PC-3 (cell line): ENCODE results near the gene RECQL5. TPM values are rescaled to one million over a fixed set of nuclear protein-coding genes. Genes with fewer than 3 reads are reported as not detected.

ENCODE experiments used
- ATAC-seq: fragments of 200-7000 bp; cut with Tn5 transposase; 2 replicates; pipeline ENCODE4 v1.9.1; 2020; ENCODE audit warnings: mild to moderate bottlenecking, moderate library complexity
- BruUV-seq: library from RNA; stranded (reverse); fragments of 400-500 nt; replicated peaks from 2 replicates; lab custom pipeline; 2021; lab: Mats Ljungman, UMichigan
- CTCF ChIA-PET: fragments of 300-600 bp; sonication (Branson Sonifier 250); formaldehyde crosslinking; loops from one replicate; lab custom pipeline; 2022; ENCODE audit warnings: antibody characterized with exemption; lab: Charles Lee
- POLR2A ChIA-PET: fragments of 300-600 bp; sonication (Branson Sonifier 250); formaldehyde crosslinking; loops from one replicate; lab custom pipeline; 2022; ENCODE audit warnings: antibody characterized with exemption; ENCODE audit not compliant: unreplicated experiment; lab: Charles Lee
- DNase-seq: peaks from one replicate; pipeline ENCODE4 v3.0.0-alpha.2; 2015
- H2AFZ ChIP-seq: fragments of 300-600 bp; sonication (generic); 2 replicates; pipeline ENCODE4 v1.6.0; 2016; ENCODE audit warnings: antibody characterized with exemption, low read length
- H3F3A ChIP-seq: fragments of 300-600 bp; sonication (generic); one replicate; pipeline ENCODE4 v1.6.0; 2017; ENCODE audit warnings: antibody characterized with exemption, low read length, control low read depth, mild to moderate bottlenecking; ENCODE audit not compliant: unreplicated experiment
- H3K27ac ChIP-seq: fragments of 300-600 bp; sonication (generic); 2 replicates; pipeline ENCODE4 v1.5.1; 2016; ENCODE audit warnings: mild to moderate bottlenecking, low read length
- H3K27me3 ChIP-seq: fragments of 300-600 bp; sonication (generic); 2 replicates; pipeline ENCODE4 v1.6.1; 2016; ENCODE audit warnings: low read length, mixed read lengths
- H3K36me3 ChIP-seq: fragments of 300-600 bp; sonication (generic); 2 replicates; pipeline ENCODE4 v1.6.1; 2016; ENCODE audit warnings: low read depth, mixed run types, low read length, mixed read lengths
- H3K4me1 ChIP-seq: fragments of 300-600 bp; sonication (generic); 2 replicates; pipeline ENCODE4 v1.5.1; 2016; ENCODE audit warnings: low read length; ENCODE audit not compliant: insufficient read depth
- H3K4me2 ChIP-seq: fragments of 300-600 bp; sonication (generic); 2 replicates; pipeline ENCODE4 v1.6.0; 2016; ENCODE audit warnings: low read length
- H3K4me3 ChIP-seq: fragments of 300-600 bp; sonication (generic); 2 replicates; pipeline ENCODE4 v1.5.1; 2016; ENCODE audit warnings: mild to moderate bottlenecking, low read length, mixed read lengths
- H3K79me2 ChIP-seq: fragments of 300-600 bp; sonication (generic); 2 replicates; pipeline ENCODE4 v1.6.1; 2017; ENCODE audit warnings: low read length, mixed read lengths
- H3K9ac ChIP-seq: fragments of 300-600 bp; sonication (generic); 2 replicates; pipeline ENCODE4 v1.6.0; 2016; ENCODE audit warnings: mild to moderate bottlenecking, low read length
- H3K9me2 ChIP-seq: fragments of 300-600 bp; sonication (generic); replicated peaks from 2 replicates; pipeline ENCODE4 v1.6.1; 2016; ENCODE audit warnings: mixed run types, low read length, mixed read lengths
- H3K9me3 ChIP-seq: fragments of 300-600 bp; sonication (generic); 2 replicates; pipeline ENCODE4 v1.6.1; 2016; ENCODE audit warnings: low read length, mixed read lengths
- H4K20me1 ChIP-seq: fragments of 300-600 bp; sonication (generic); 2 replicates; pipeline ENCODE4 v1.6.1; 2016; ENCODE audit warnings: low read length, mixed read lengths
- CTCF ChIP-seq: fragments of 300-600 bp; sonication (generic); conservative IDR thresholded peaks from 2 replicates; pipeline ENCODE4 v1.5.1; 2017; ENCODE audit warnings: antibody characterized with exemption, low read depth, mild to moderate bottlenecking, low read length
- EZH2 ChIP-seq: fragments of 300-600 bp; sonication (generic); IDR thresholded peaks from one replicate; pipeline ENCODE4 v1.6.1; 2017; ENCODE audit warnings: antibody characterized with exemption, mild to moderate bottlenecking, low read length; ENCODE audit not compliant: unreplicated experiment
- EZH2phosphoT487 ChIP-seq: fragments of 300-600 bp; sonication (generic); IDR thresholded peaks from 2 replicates; pipeline ENCODE4 v1.6.1; 2018; ENCODE audit warnings: mild to moderate bottlenecking, antibody characterized with exemption, low read length, borderline replicate concordance
- intact Hi-C: fragments of 100-400 bp; cut with micrococcal nuclease; formaldehyde crosslinking; loops from 2 replicates; pipeline ENCODE4 v1.9.0; 2023
- total RNA-seq: library from RNA; depleted of rRNA; stranded (reverse); fragments of >200 nt; gene quantifications from 2 replicates; pipeline ENCODE4 v1.2.3, GENCODE V29; 2014

The RECQL5 gene
- total RNA-seq, 1 experiment from 2014 or later: 54.2 TPM

DNA sequence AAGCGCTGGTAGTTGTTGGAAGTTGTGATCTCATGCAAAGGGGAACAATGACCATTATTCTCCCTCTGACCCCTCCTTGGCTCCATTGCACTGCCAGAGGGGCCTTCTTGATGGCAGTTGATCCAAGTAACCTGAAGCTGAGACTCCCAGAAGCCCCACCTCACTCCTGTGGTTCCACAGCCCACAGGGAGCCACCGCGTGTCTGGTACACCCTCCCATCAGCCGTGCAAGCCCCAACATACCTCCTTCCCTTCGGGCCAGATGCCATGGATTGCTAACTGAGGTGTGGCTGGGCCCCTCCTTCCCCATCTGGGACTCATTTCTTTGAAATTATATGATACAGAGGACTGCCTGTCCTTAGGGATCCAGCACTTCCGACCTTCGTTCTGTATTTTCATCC, 18.0 kb upstream of the RECQL5 start:
- H3K4me2 ChIP-seq: peak overlapping the region; percentile 77
- no peaks in the 10 kb centered on the region for H3K9me2 ChIP-seq
- peaks cover 80% of the 10 kb centered on the region for H3K4me1 ChIP-seq
- peak; percentile 84 for DNase-seq
- TF ChIP-seq EZH2 (no peak), EZH2phosphoT487 (no peak), CTCF (no peak)
- no peaks in the 10 kb centered on the region for H3K27me3 ChIP-seq
- H3K36me3 ChIP-seq: peaks cover 14% of the 10 kb centered on the region; the same call in 1 of the 2 replicates
- CTCF ChIA-PET: interaction anchor here (0.8 kb wide), 1 partner anchor 52 kb away, joined by 3 read pairs; the partner anchor contains the start of gene SMIM5
- no peaks in the 10 kb centered on the region for H3K9me3 ChIP-seq
- H3K4me3 ChIP-seq: no peak overlapping the region
- H4K20me1 ChIP-seq: no peaks in the 10 kb centered on the region
- H3F3A ChIP-seq: peaks cover 9% of the 10 kb centered on the region
- H3K9ac ChIP-seq: no peak overlapping the region
- peak; percentile 45 for ATAC-seq
- intact Hi-C loops: no loop called here
- H2AFZ ChIP-seq: no peak overlapping the region
- peaks cover 81% of the 10 kb centered on the region for H3K79me2 ChIP-seq
- no TSS peak for BruUV-seq
- POLR2A ChIA-PET: interaction anchor here (0.6 kb wide), 1 partner anchor 578 kb away, joined by 3 read pairs; no protein-coding TSS in a partner anchor
- peak overlapping the region; percentile 88 for H3K27ac ChIP-seq

GRCh38 chr17:75684249-75684648, 17.3 kb upstream of the RECQL5 start:
- Histone ChIP-seq H3K36me3 (peaks cover 14% of the 10 kb centered on the region; the same call in 1 of the 2 replicates), H3K9ac (peak overlapping the region; percentile 7; the same call in 1 of the 2 replicates), H3F3A (peaks cover 9% of the 10 kb centered on the region), H3K4me3 (peak overlapping the region; percentile 36), H4K20me1 (no peaks in the 10 kb centered on the region), H3K4me1 (peaks cover 80% of the 10 kb centered on the region), H2AFZ (no peak overlapping the region), H3K9me3 (no peaks in the 10 kb centered on the region), H3K79me2 (peaks cover 83% of the 10 kb centered on the region), H3K27me3 (no peaks in the 10 kb centered on the region), H3K4me2 (peak overlapping the region; percentile 77), H3K27ac (peak overlapping the region; percentile 88), H3K9me2 (no peaks in the 10 kb centered on the region)
- intact Hi-C loops: no loop called here
- TSS peak; percentile 64 for BruUV-seq
- POLR2A ChIA-PET: interaction anchor here (0.6 to 1.2 kb wide), 3 partner anchors 23 to 579 kb away, joined by 3 read pairs; no protein-coding TSS in a partner anchor
- TF ChIP-seq EZH2phosphoT487: no peak
- TF ChIP-seq EZH2: no peak
- no peak for TF ChIP-seq CTCF
- DNase-seq (peak; percentile 49), ATAC-seq (peak; percentile 4)
- CTCF ChIA-PET: interaction anchor here (0.7 to 1.8 kb wide), 6 partner anchors 9 to 66 kb away, joined by 3 to 7 read pairs (median 4); partner anchors contain the start of gene SMIM5

DNA sequence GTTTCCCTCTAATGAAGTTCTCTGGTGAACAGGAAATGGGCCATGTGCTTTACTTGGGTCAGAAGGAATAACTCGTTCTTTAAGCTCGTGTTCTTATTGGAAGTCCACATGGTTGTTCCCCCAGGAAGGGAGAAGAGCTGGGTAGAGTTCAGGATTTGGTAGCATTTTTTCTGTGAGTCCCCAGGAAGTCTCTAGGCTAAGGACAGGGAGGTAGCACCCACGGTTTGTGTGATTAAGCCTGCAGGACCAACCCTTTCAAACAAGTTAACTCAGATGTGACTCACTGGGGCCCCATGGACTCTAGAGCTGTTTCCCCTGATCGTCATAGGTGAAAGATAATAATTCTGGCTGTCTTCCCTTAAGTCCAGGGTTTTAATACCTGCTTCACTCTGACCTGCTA, 16.6 kb upstream of the RECQL5 start:
- Histone ChIP-seq H3K9me2 (no peaks in the 10 kb centered on the region), H3K4me2 (peak overlapping the region; percentile 77), H3K27ac (peak overlapping the region; percentile 88), H4K20me1 (no peaks in the 10 kb centered on the region), H3K36me3 (peaks cover 16% of the 10 kb centered on the region; the same call in 1 of the 2 replicates), H3K79me2 (peaks cover 80% of the 10 kb centered on the region), H3K9ac (peak overlapping the region; percentile 44), H3K9me3 (no peaks in the 10 kb centered on the region), H3K4me3 (peak overlapping the region; percentile 36), H2AFZ (no peak overlapping the region), H3F3A (peaks cover 9% of the 10 kb centered on the region), H3K4me1 (peaks cover 80% of the 10 kb centered on the region), H3K27me3 (no peaks in the 10 kb centered on the region)
- ChIA-PET CTCF (interaction anchor here (0.7 to 1.8 kb wide), 6 partner anchors 10 to 66 kb away, joined by 3 to 7 read pairs (median 4); partner anchors contain the start of gene SMIM5), POLR2A (interaction anchor here (0.7 to 1.2 kb wide), 2 partner anchors 23 to 134 kb away, joined by 3 read pairs; no protein-coding TSS in a partner anchor)
- ATAC-seq: peak; percentile 78
- TF ChIP-seq EZH2 (no peak), CTCF (no peak), EZH2phosphoT487 (no peak)
- DNase-seq: peak; percentile 97
- intact Hi-C loops: no loop called here
- no TSS peak for BruUV-seq
